IMR-90 (cell line): ENCODE measurements around the gene ITGB1BP1. TPM values are rescaled to one million over a fixed set of nuclear protein-coding genes. Genes with fewer than 3 reads are reported as not detected.

Source experiments
- ATAC-seq: fragments of 200-7000 bp; cut with Tn5 transposase; 2 replicates; pipeline ENCODE4 v1.9.1; 2020; ENCODE audit warnings: low read depth, mild to moderate bottlenecking, moderate library complexity
- BruUV-seq: library from RNA; stranded (reverse); fragments of 400-500 nt; replicated peaks from 2 replicates; lab custom pipeline; 2021; lab: Mats Ljungman, UMichigan
- CTCF ChIA-PET: fragments of 300-600 bp; formaldehyde crosslinking; extraction: SDS; loops from one replicate; lab custom pipeline; 2021; ENCODE audit warnings: antibody characterized with exemption; lab: Yijun Ruan, JAX
- POLR2A ChIA-PET: fragments of 300-600 bp; sonication (Branson Sonifier 250); formaldehyde crosslinking; loops from one replicate; lab custom pipeline; 2022; ENCODE audit warnings: antibody characterized with exemption; ENCODE audit not compliant: unreplicated experiment; lab: Charles Lee
- DNase-seq: peaks from one replicate; pipeline ENCODE4 v3.0.0; 2013
- H2AFZ ChIP-seq: replicated peaks from 2 replicates; pipeline ENCODE3; 2013; ENCODE audit warnings: low read length, mild to moderate bottlenecking; ENCODE audit not compliant: poor library complexity
- H2AK5ac ChIP-seq: 2 replicates; pipeline ENCODE4 v1.6.1; 2013; ENCODE audit warnings: low read depth, low read length, inconsistent platforms
- H2AK9ac ChIP-seq: replicated peaks from 2 replicates; pipeline ENCODE3; 2013; ENCODE audit warnings: mild to moderate bottlenecking, low read depth, low read length, moderate library complexity; ENCODE audit not compliant: poor library complexity
- H2BK120ac ChIP-seq: 2 replicates; pipeline ENCODE4 v1.6.1; 2013; ENCODE audit warnings: low read depth, low read length, inconsistent platforms
- H2BK15ac ChIP-seq: 3 replicates; pipeline ENCODE4 v1.6.1; 2013; ENCODE audit warnings: low read depth, low read length, inconsistent platforms
- H2BK20ac ChIP-seq: 2 replicates; pipeline ENCODE4 v1.6.1; 2013; ENCODE audit warnings: low read depth, mild to moderate bottlenecking, inconsistent platforms, low read length, moderate library complexity
- H2BK5ac ChIP-seq: 2 replicates; pipeline ENCODE4 v1.6.1; 2013; ENCODE audit warnings: mild to moderate bottlenecking, low read depth, low read length, inconsistent platforms; ENCODE audit not compliant: poor library complexity, severe bottlenecking
- H3K14ac ChIP-seq: replicated peaks from 2 replicates; pipeline ENCODE4 v1.6.1; 2013; ENCODE audit warnings: low read depth, low read length, inconsistent platforms
- H3K18ac ChIP-seq: 2 replicates; pipeline ENCODE4 v1.6.1; 2013; ENCODE audit warnings: low read depth, low read length, control low read depth
- H3K23ac ChIP-seq: 2 replicates; pipeline ENCODE4 v1.6.1; 2013; ENCODE audit warnings: low read depth, low read length, inconsistent platforms
- H3K27ac ChIP-seq: 2 replicates; pipeline ENCODE4 v1.5.1; 2013; ENCODE audit warnings: mild to moderate bottlenecking, control low read depth, low read length; ENCODE audit not compliant: insufficient read depth
- H3K27me3 ChIP-seq: 2 replicates; pipeline ENCODE4 v1.6.1; 2013; ENCODE audit warnings: low read length; ENCODE audit not compliant: control insufficient read depth, insufficient read depth
- H3K36me3 ChIP-seq: 2 replicates; pipeline ENCODE4 v1.6.1; 2013; ENCODE audit warnings: low read length, mixed read lengths; ENCODE audit not compliant: control insufficient read depth, insufficient read depth
- H3K4ac ChIP-seq: 2 replicates; pipeline ENCODE4 v1.6.1; 2013; ENCODE audit warnings: low read depth, low read length, inconsistent platforms
- H3K4me1 ChIP-seq: 2 replicates; pipeline ENCODE4 v1.6.1; 2013; ENCODE audit warnings: low read length, mixed read lengths; ENCODE audit not compliant: control insufficient read depth, insufficient read depth
- H3K4me2 ChIP-seq: 2 replicates; pipeline ENCODE4 v1.6.1; 2013; ENCODE audit warnings: low read depth, mild to moderate bottlenecking, control low read depth, low read length, moderate library complexity
- H3K4me3 ChIP-seq: 2 replicates; pipeline ENCODE4 v1.5.1; 2013; ENCODE audit warnings: low read depth, mild to moderate bottlenecking, control low read depth, low read length, moderate library complexity; ENCODE audit not compliant: insufficient read depth
- H3K56ac ChIP-seq: 2 replicates; pipeline ENCODE4 v1.6.1; 2013; ENCODE audit warnings: low read length, inconsistent platforms; ENCODE audit not compliant: insufficient read depth; ENCODE audit errors: extremely low read depth
- H3K79me1 ChIP-seq, 2 experiments: 2 replicates each; pipeline ENCODE4 v1.6.1; 2013; ENCODE audit warnings: low read length in 2 of 2, inconsistent platforms in 1 of 2, low read depth in 1 of 2
- H3K9ac ChIP-seq: 2 replicates; pipeline ENCODE4 v1.6.1; 2013; ENCODE audit warnings: low read depth, low read length, control low read depth
- H3K9me1 ChIP-seq: 2 replicates; pipeline ENCODE4 v1.6.1; 2013; ENCODE audit warnings: low read length, inconsistent platforms; ENCODE audit not compliant: insufficient read depth
- H3K9me3 ChIP-seq: 2 replicates; pipeline ENCODE4 v1.6.1; 2013; ENCODE audit warnings: low read length; ENCODE audit not compliant: control insufficient read depth, insufficient read depth
- H4K20me1 ChIP-seq: 2 replicates; pipeline ENCODE4 v1.6.1; 2013; ENCODE audit warnings: low read length, inconsistent platforms; ENCODE audit not compliant: insufficient read depth
- H4K5ac ChIP-seq: 2 replicates; pipeline ENCODE4 v1.6.1; 2013; ENCODE audit warnings: mild to moderate bottlenecking, low read depth, low read length, control low read depth
- H4K8ac ChIP-seq, 2 experiments: 2 replicates each; pipeline ENCODE4 v1.6.1; 2013; ENCODE audit warnings: low read depth in 2 of 2, low read length in 2 of 2, control low read depth in 1 of 2, inconsistent platforms in 1 of 2
- H4K91ac ChIP-seq: 2 replicates; pipeline ENCODE4 v1.6.1; 2013; ENCODE audit warnings: low read depth, low read length, inconsistent platforms; ENCODE audit not compliant: insufficient read depth
- MAFK ChIP-seq: IDR thresholded peaks from 2 replicates; pipeline ENCODE4 v1.6.1; 2012; ENCODE audit warnings: low read depth, low read length, improper control_type of control experiment
- MAZ ChIP-seq: IDR thresholded peaks from 2 replicates; pipeline ENCODE4 v1.6.1; 2012; ENCODE audit warnings: low read depth, mild to moderate bottlenecking, low read length, improper control_type of control experiment, moderate library complexity, borderline replicate concordance
- RCOR1 ChIP-seq: IDR thresholded peaks from 2 replicates; pipeline ENCODE4 v1.6.1; 2012; ENCODE audit warnings: mild to moderate bottlenecking, low read length, improper control_type of control experiment; ENCODE audit not compliant: insufficient replicate concordance
- RFX5 ChIP-seq: IDR thresholded peaks from 2 replicates; pipeline ENCODE4 v1.8.0; 2012; ENCODE audit warnings: low read depth, mild to moderate bottlenecking, low read length, moderate library complexity
- WGBS, 2 experiments: methylation state at CpG; one replicate each; pipeline versions ENCODE4 v1.1.5 to v1.1.7; 2013; ENCODE audit warnings: missing lambda C conversion rate in 2 of 2; ENCODE audit not compliant: insufficient read length in 1 of 2; ENCODE audit errors: extremely low coverage in 2 of 2; 5-methylcytosine and 5-hydroxymethylcytosine counted together
- dilution Hi-C: fragments of 300-500 bp; cut with HindIII; formaldehyde crosslinking; loops from one replicate; pipeline ENCODE4 v1.14.3; 2018; ENCODE audit warnings: low sequenced_read_pairs; ENCODE audit not compliant: unreplicated experiment
- in situ Hi-C: fragments of 300-500 bp; cut with MboI; formaldehyde crosslinking; loops from 3 replicates; pipeline ENCODE4 v1.14.3; 2019; ENCODE audit warnings: low sequenced_read_pairs, inconsistent platforms, mixed read lengths
- intact Hi-C: fragments of 100-400 bp; cut with micrococcal nuclease; formaldehyde crosslinking; loops from 2 replicates; pipeline ENCODE4 v1.10.0; 2022
- polyA plus RNA-seq, 3 experiments: library from polyadenylated mRNA; depleted of rRNA; stranded (reverse); fragments of >200 nt; gene quantifications; 2 replicates each; pipeline ENCODE4 v1.2.3, GENCODE V29; 2012; ENCODE audit warnings: low replicate concordance in 1 of 3
- total RNA-seq: library from RNA; depleted of rRNA; stranded (reverse); fragments of >200 nt; gene quantifications from 2 replicates; pipeline ENCODE4 v1.2.3, GENCODE V29; 2012
- TF ChIP-seq, protein P1 (sequence below): conservative IDR thresholded peaks from 2 replicates; pipeline ENCODE4 v1.5.1; 2012; ENCODE audit warnings: mild to moderate bottlenecking, low read depth, low read length, improper control_type of control experiment

ITGB1BP1 gene
- total and polyA plus RNA-seq, 2 of the 4 experiments (the other 2 are of a cell fraction) = 48.6 to 88.1 TPM

- Histone ChIP-seq H4K5ac (no peak overlapping the region), H4K20me1 (peaks cover 13% of the 10 kb centered on the region; the same call in 1 of the 2 replicates), H3K56ac (no peak overlapping the region), H3K9me1 (peaks cover 2% of the 10 kb centered on the region), H3K23ac (no peak overlapping the region), H3K4me1 (peaks cover 3% of the 10 kb centered on the region; the same call in 1 of the 2 replicates), H2BK5ac (no peak overlapping the region), H3K27me3 (no peaks in the 10 kb centered on the region), H3K4ac (no peak overlapping the region), H3K27ac (no peak overlapping the region), H2AK9ac (no peak overlapping the region), H3K79me1 (peaks cover 22 to 76% of the 10 kb centered on the region in 2 experiments), H3K14ac (no peak overlapping the region), H3K18ac (no peak overlapping the region), H2AK5ac (no peak overlapping the region), H4K91ac (no peak overlapping the region), H2AFZ (no peak overlapping the region), H3K9me3 (no peaks in the 10 kb centered on the region), H2BK15ac (no peak overlapping the region), H3K4me2 (no peak overlapping the region), H3K4me3 (no peak overlapping the region), H2BK20ac (no peak overlapping the region), H2BK120ac (no peak overlapping the region), H3K9ac (no peak overlapping the region), H4K8ac (no peak overlapping the region), H3K36me3 (peaks cover 17% of the 10 kb centered on the region)
- TF ChIP-seq RFX5 = no peak
- TF ChIP-seq MAFK = no peak
- TF ChIP-seq MAZ = no peak
- TF ChIP-seq, protein P1, sequence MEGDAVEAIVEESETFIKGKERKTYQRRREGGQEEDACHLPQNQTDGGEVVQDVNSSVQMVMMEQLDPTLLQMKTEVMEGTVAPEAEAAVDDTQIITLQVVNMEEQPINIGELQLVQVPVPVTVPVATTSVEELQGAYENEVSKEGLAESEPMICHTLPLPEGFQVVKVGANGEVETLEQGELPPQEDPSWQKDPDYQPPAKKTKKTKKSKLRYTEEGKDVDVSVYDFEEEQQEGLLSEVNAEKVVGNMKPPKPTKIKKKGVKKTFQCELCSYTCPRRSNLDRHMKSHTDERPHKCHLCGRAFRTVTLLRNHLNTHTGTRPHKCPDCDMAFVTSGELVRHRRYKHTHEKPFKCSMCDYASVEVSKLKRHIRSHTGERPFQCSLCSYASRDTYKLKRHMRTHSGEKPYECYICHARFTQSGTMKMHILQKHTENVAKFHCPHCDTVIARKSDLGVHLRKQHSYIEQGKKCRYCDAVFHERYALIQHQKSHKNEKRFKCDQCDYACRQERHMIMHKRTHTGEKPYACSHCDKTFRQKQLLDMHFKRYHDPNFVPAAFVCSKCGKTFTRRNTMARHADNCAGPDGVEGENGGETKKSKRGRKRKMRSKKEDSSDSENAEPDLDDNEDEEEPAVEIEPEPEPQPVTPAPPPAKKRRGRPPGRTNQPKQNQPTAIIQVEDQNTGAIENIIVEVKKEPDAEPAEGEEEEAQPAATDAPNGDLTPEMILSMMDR = no peak
- TF ChIP-seq RCOR1 = no peak
- in situ Hi-C loops = no loop called here
- CTCF ChIA-PET = no interaction called here
- intact Hi-C loops = no loop called here
- WGBS, 2 experiments = 100% methylated on average over 2 of the region's 16 CpGs; no CpG with 5 or more reads in 1 of the 2 experiments
- dilution Hi-C loops = no loop called here
- DNase-seq (peak; percentile 41), ATAC-seq (no peak)
- POLR2A ChIA-PET = no interaction called here
- BruUV-seq = no TSS peak
Observed at GRCh38 chr2:9415516-9416169, 7.7 kb downstream of the ITGB1BP1 start.
